Lower leg skin (tissue), 3 donors: ENCODE results near the gene NAV2.

Source experiments
- POLR2A ChIP-seq, 2 donors: fragments of 450-650 bp; IDR thresholded peaks; one replicate each; pipeline ENCODE4 v1.6.1; 2016 to 2017; ENCODE audit warnings: antibody characterized with exemption in 2 of 2, mild to moderate bottlenecking in 1 of 2, moderate library complexity in 1 of 2
- TF ChIP-seq, protein P1 (sequence below), 3 donors: fragments of 450-650 bp; IDR thresholded peaks; one replicate each; pipeline ENCODE4 v1.5.1; 2016; ENCODE audit warnings: antibody characterized with exemption in 3 of 3, mild to moderate bottlenecking in 3 of 3, moderate library complexity in 2 of 3

DNA sequence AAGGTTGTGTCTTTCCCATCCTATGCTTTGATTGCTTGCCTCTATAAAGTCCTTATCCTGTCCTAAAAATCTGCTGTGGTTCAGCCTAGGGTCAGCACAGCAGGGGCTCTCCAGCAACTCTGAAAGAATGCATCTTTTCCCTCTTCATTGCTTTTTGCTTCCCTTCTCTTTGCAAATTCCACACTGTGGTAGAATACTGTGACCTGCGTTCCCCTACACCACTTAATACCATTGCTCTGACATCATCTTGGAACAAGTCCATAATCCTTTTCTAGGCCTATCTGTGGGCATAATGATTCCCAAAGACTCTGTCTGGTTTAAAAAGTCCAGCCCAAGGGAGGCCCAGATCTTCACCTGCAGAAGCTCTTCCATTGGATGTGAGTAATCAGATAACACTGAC is 177.7 kb downstream of the NAV2 start:
- TF ChIP-seq, protein P1, sequence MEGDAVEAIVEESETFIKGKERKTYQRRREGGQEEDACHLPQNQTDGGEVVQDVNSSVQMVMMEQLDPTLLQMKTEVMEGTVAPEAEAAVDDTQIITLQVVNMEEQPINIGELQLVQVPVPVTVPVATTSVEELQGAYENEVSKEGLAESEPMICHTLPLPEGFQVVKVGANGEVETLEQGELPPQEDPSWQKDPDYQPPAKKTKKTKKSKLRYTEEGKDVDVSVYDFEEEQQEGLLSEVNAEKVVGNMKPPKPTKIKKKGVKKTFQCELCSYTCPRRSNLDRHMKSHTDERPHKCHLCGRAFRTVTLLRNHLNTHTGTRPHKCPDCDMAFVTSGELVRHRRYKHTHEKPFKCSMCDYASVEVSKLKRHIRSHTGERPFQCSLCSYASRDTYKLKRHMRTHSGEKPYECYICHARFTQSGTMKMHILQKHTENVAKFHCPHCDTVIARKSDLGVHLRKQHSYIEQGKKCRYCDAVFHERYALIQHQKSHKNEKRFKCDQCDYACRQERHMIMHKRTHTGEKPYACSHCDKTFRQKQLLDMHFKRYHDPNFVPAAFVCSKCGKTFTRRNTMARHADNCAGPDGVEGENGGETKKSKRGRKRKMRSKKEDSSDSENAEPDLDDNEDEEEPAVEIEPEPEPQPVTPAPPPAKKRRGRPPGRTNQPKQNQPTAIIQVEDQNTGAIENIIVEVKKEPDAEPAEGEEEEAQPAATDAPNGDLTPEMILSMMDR (IDR thresholded peaks at IDR 0.05), result no peak
- TF ChIP-seq POLR2A (IDR thresholded peaks at IDR 0.05), result no peak
